H1 (cell line): ENCODE results near the gene UBTD2. TPM values are rescaled to one million over a fixed set of nuclear protein-coding genes. Genes with fewer than 3 reads are reported as not detected.
A peak's percentile ranks its signal among the peaks of the same experiment; 100 is the strongest.

ENCODE experiments used
- CTCF ChIA-PET: fragments of 300-600 bp; sonication (Branson Sonifier 250); formaldehyde crosslinking; loops from one replicate; lab custom pipeline; 2021; ENCODE audit not compliant: partially characterized antibody; lab: Charles Lee
- POLR2A ChIA-PET: fragments of 300-600 bp; sonication (Branson Sonifier 250); formaldehyde crosslinking; loops from one replicate; lab custom pipeline; 2021; ENCODE audit warnings: inconsistent platforms; ENCODE audit not compliant: partially characterized antibody; lab: Charles Lee
- DNase-seq, 2 experiments: peaks; one replicate each; pipeline versions ENCODE4 v3.0.0 to v3.0.0-alpha.2; 2010 to 2022; ENCODE audit warnings: low spot score in 2 of 2, low read depth in 1 of 2, mixed read lengths in 1 of 2
- FAIRE-seq: peaks from 2 replicates; lab custom pipeline; 2011; peaks lifted over from hg19 to GRCh38; lab: Jason Lieb, UNC
- H2AFZ ChIP-seq: 2 replicates; pipeline ENCODE4 v1.8.1; 2012; ENCODE audit warnings: low read length, inconsistent platforms
- H2AK5ac ChIP-seq: 2 replicates; pipeline ENCODE4 v1.6.1; 2013; ENCODE audit warnings: low read depth, low read length
- H2BK120ac ChIP-seq: replicated peaks from 2 replicates; pipeline ENCODE3; 2013; ENCODE audit warnings: low read depth, low read length, inconsistent platforms
- H2BK12ac ChIP-seq: 2 replicates; pipeline ENCODE4 v1.6.1; 2013; ENCODE audit warnings: low read depth, low read length
- H2BK15ac ChIP-seq: 2 replicates; pipeline ENCODE4 v1.6.1; 2013; ENCODE audit warnings: low read length
- H2BK20ac ChIP-seq: 2 replicates; pipeline ENCODE4 v1.6.1; 2013; ENCODE audit warnings: low read length
- H2BK5ac ChIP-seq: 2 replicates; pipeline ENCODE4 v1.6.1; 2013; ENCODE audit warnings: low read depth, low read length
- H3K14ac ChIP-seq: 2 replicates; pipeline ENCODE4 v1.6.1; 2013; ENCODE audit warnings: inconsistent platforms; ENCODE audit not compliant: insufficient read length
- H3K18ac ChIP-seq: 2 replicates; pipeline ENCODE4 v1.6.1; 2013; ENCODE audit warnings: low read length; ENCODE audit errors: extremely low read depth
- H3K23ac ChIP-seq: 2 replicates; pipeline ENCODE4 v1.6.1; 2013; ENCODE audit warnings: inconsistent platforms; ENCODE audit not compliant: insufficient read length
- H3K23me2 ChIP-seq: 2 replicates; pipeline ENCODE4 v1.6.1; 2013; ENCODE audit warnings: low read depth, low read length
- H3K27ac ChIP-seq: 2 replicates; pipeline ENCODE4 v1.6.1; 2011; ENCODE audit warnings: low read depth, low read length, inconsistent platforms
- H3K27me3 ChIP-seq, 4 experiments: replicated peaks in 1 of 4; 1 replicate in 1 of 4; 2 replicates in 3 of 4; pipeline versions ENCODE4 v1.6.1 to v1.8.1; 2011 to 2013; ENCODE audit warnings: low read length in 3 of 4, mild to moderate bottlenecking in 3 of 4, inconsistent platforms in 2 of 4, mixed read lengths in 2 of 4, moderate library complexity in 1 of 4; ENCODE audit not compliant: control insufficient read depth in 3 of 4, insufficient read depth in 3 of 4; ENCODE audit errors: extremely low read depth in 1 of 4
- H3K36me3 ChIP-seq, 4 experiments: 2 replicates each; pipeline versions ENCODE4 v1.6.1 to v1.8.1; 2011 to 2013; ENCODE audit warnings: mild to moderate bottlenecking in 4 of 4, low read length in 3 of 4, moderate library complexity in 2 of 4, control low read depth in 1 of 4, inconsistent platforms in 1 of 4; ENCODE audit not compliant: insufficient read depth in 4 of 4, control insufficient read depth in 2 of 4
- H3K4ac ChIP-seq: replicated peaks from 2 replicates; pipeline ENCODE3; 2013; ENCODE audit warnings: low read length, low read depth, mixed read lengths, inconsistent platforms; ENCODE audit not compliant: insufficient read length
- H3K4me1 ChIP-seq, 4 experiments: replicated peaks in 1 of 4; 1 replicate in 1 of 4; 2 replicates in 3 of 4; pipeline versions ENCODE4 v1.6.1 to v1.8.1; 2011 to 2013; ENCODE audit warnings: low read length in 3 of 4, inconsistent platforms in 2 of 4, mixed read lengths in 1 of 4; ENCODE audit not compliant: insufficient read depth in 4 of 4, control insufficient read depth in 3 of 4
- H3K4me2 ChIP-seq, 2 experiments: 2 replicates each; pipeline versions ENCODE4 v1.6.1 to v1.8.1; 2011 to 2013; ENCODE audit warnings: low read depth in 2 of 2, low read length in 2 of 2, control low read depth in 1 of 2, inconsistent platforms in 1 of 2, mild to moderate bottlenecking in 1 of 2; ENCODE audit not compliant: insufficient read depth in 1 of 2
- H3K4me3 ChIP-seq, 4 experiments: fragments of 200-600, 300-600 bp in 1 of 4; sonication (generic), shearing (Covaris generic), sonication (Bioruptor Twin) in 1 of 4; 2 replicates each; pipeline versions ENCODE4 v1.5.1 to v1.8.1; 2011 to 2016; ENCODE audit warnings: low read length in 4 of 4, low read depth in 3 of 4, control low read depth in 2 of 4, inconsistent platforms in 2 of 4, mild to moderate bottlenecking in 2 of 4, mixed read lengths in 1 of 4, moderate library complexity in 1 of 4; ENCODE audit not compliant: insufficient read depth in 2 of 4; ENCODE audit errors: extremely low read depth in 1 of 4
- H3K56ac ChIP-seq: replicated peaks from 2 replicates; pipeline ENCODE3; 2013; ENCODE audit warnings: low read depth, mild to moderate bottlenecking, mixed read lengths, low read length, inconsistent platforms; ENCODE audit not compliant: insufficient read length
- H3K79me1 ChIP-seq: 2 replicates; pipeline ENCODE4 v1.6.1; 2013; ENCODE audit warnings: low read depth, low read length, control low read depth
- H3K79me2 ChIP-seq, 2 experiments: 2 replicates each; pipeline versions ENCODE4 v1.6.1 to v1.8.1; 2012 to 2013; ENCODE audit warnings: low read length in 2 of 2, mild to moderate bottlenecking in 2 of 2, inconsistent platforms in 1 of 2; ENCODE audit not compliant: insufficient read depth in 2 of 2, control insufficient read depth in 1 of 2
- H3K9ac ChIP-seq, 4 experiments: replicated peaks in 1 of 4; 1 replicate in 1 of 4; 2 replicates in 3 of 4; pipeline versions ENCODE4 v1.6.1 to v1.8.1; 2011 to 2013; ENCODE audit warnings: low read depth in 3 of 4, low read length in 3 of 4, control low read depth in 2 of 4, mild to moderate bottlenecking in 2 of 4, moderate library complexity in 2 of 4, inconsistent platforms in 1 of 4; ENCODE audit errors: extremely low read depth in 1 of 4
- H3K9me3 ChIP-seq, 2 experiments: 2 replicates each; pipeline versions ENCODE4 v1.6.1 to v1.8.1; 2012 to 2013; ENCODE audit warnings: mild to moderate bottlenecking in 2 of 2, moderate library complexity in 2 of 2, control low read depth in 1 of 2, inconsistent platforms in 1 of 2, low read depth in 1 of 2, low read length in 1 of 2, mixed read lengths in 1 of 2; ENCODE audit not compliant: insufficient read depth in 2 of 2
- H4K20me1 ChIP-seq, 2 experiments: replicated peaks in 1 of 2; 2 replicates each; pipeline versions ENCODE3 to v1.8.1; 2011 to 2013; ENCODE audit warnings: inconsistent platforms in 2 of 2, low read length in 2 of 2, mild to moderate bottlenecking in 1 of 2; ENCODE audit not compliant: insufficient read depth in 2 of 2, control insufficient read depth in 1 of 2
- H4K5ac ChIP-seq: 2 replicates; pipeline ENCODE4 v1.6.1; 2013; ENCODE audit warnings: low read length, low read depth, mixed read lengths, inconsistent platforms; ENCODE audit not compliant: insufficient read length
- H4K8ac ChIP-seq: 2 replicates; pipeline ENCODE4 v1.8.0; 2013; ENCODE audit warnings: mild to moderate bottlenecking, moderate library complexity, low read length, inconsistent platforms; ENCODE audit not compliant: insufficient read depth; ENCODE audit errors: extremely low read depth
- H4K91ac ChIP-seq: replicated peaks from 2 replicates; pipeline ENCODE3; 2013; ENCODE audit warnings: low read length, mixed read lengths, inconsistent platforms; ENCODE audit not compliant: insufficient read length
- CHD1 ChIP-seq: IDR thresholded peaks from 2 replicates; pipeline ENCODE4 v1.6.1; 2012; ENCODE audit warnings: low read depth, low read length, improper control_type of control experiment
- MAFK ChIP-seq: IDR thresholded peaks from 2 replicates; pipeline ENCODE4 v1.6.1; 2012; ENCODE audit warnings: low read depth, mild to moderate bottlenecking, improper control_type of control experiment, low read length
- RFX5 ChIP-seq: IDR thresholded peaks from 2 replicates; pipeline ENCODE4 v1.6.1; 2011; ENCODE audit warnings: low read depth, low read length, improper control_type of control experiment, borderline replicate concordance
- SP4 ChIP-seq: IDR thresholded peaks from 2 replicates; pipeline ENCODE4 v1.6.1; 2012; ENCODE audit warnings: low read length, inconsistent platforms
- TBP ChIP-seq: IDR thresholded peaks from 2 replicates; pipeline ENCODE4 v1.6.1; 2011; ENCODE audit warnings: low read depth, low read length, improper control_type of control experiment
- TEAD4 ChIP-seq: IDR thresholded peaks from 2 replicates; pipeline ENCODE4 v1.6.1; 2012; ENCODE audit warnings: low read depth, low read length, inconsistent platforms, mixed read lengths
- ZNF274 ChIP-seq: IDR thresholded peaks from 2 replicates; pipeline ENCODE4 v1.7.0; 2012; ENCODE audit warnings: low read length, borderline replicate concordance; ENCODE audit errors: extremely low read depth
- WGBS, 2 experiments: shearing (Covaris generic) in 1 of 2; methylation state at CpG; one replicate each; pipeline versions ENCODE4 v1.1.6 to v1.1.7; 2013 to 2015; ENCODE audit warnings: low lambda C conversion rate in 2 of 2, mixed read lengths in 2 of 2, inconsistent platforms in 1 of 2, low coverage in 1 of 2, missing lambda C conversion rate in 1 of 2; ENCODE audit not compliant: insufficient replicate concordance in 2 of 2, insufficient coverage in 1 of 2, insufficient read length in 1 of 2; ENCODE audit errors: extremely low coverage in 1 of 2, missing lambda C conversion rate in 1 of 2; 5-methylcytosine and 5-hydroxymethylcytosine counted together
- polyA plus RNA-seq, 7 experiments: library from polyadenylated mRNA; depleted of rRNA in 3 of 7; stranded (reverse) in 5 of 7; unstranded in 2 of 7; fragments of >200 nt in 5 of 7; fragments of 200-250 nt in 2 of 7; gene quantifications; 1 replicate in 5 of 7; 2 replicates in 1 of 7; 4 replicates in 1 of 7; pipeline versions ENCODE4 v1.2.1 to v1.2.3, GENCODE V29; 2011 to 2013; ENCODE audit warnings: missing spikeins in 2 of 7, mixed read lengths in 2 of 7
- total RNA-seq: library from RNA; stranded (reverse); fragmentation: NEBNext Ultra II Directional; extraction: Animal tissue kit (Norgen Biotek cat#: 25700); gene quantifications from 2 replicates; pipeline ENCODE4 v1.2.1, GENCODE V29; 2021
- TF ChIP-seq, protein P1 (sequence below): IDR thresholded peaks from 2 replicates; pipeline ENCODE4 v1.6.1; 2012; ENCODE audit warnings: inconsistent platforms

The UBTD2 gene
- total and polyA plus RNA-seq, 2 of the 8 experiments (the other 6 are each of a cell fraction or from before 2014, with no cell fraction given), result 14.5 to 39.2 TPM

DNA sequence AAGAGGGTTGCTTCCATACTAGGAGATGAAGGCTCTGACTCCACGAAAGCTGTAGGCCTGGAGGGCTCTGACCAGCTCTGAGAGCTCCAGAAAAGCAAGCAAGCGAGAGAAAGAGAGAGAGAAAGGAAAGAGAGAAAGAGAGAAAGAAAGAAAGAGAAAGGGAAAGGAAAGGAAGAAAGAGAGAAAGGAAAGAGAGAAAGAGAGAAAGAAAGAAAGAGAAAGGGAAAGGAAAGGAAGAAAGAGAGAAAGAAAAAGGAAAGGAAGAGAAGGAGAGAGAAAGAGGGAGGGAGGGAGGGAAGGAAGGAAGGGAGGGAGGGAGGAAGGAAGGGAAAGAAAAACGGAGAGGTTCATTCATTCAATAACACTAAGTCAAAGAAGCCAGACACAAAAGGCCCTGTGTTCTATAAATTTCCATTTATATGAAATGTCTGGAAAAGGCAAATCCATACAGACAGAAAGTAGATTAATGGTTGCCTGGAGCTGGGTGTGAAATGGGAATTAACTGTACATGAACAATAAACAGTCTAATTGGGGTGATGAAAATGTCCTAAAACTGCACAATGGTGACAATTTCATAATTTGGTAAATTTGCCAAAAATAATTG is 93.8 kb downstream of the UBTD2 start:
- Histone ChIP-seq H2BK5ac (0 out of 2 replicates have a peak overlapping the region, but pooled peaks have one; percentile 40), H2BK12ac (peak overlapping the region; percentile 92), H3K4me2 (peak overlapping the region; percentile 68 to 86), H2AFZ (peak overlapping the region; percentile 80; the same call in 1 of the 2 replicates), H3K23me2 (peaks cover 14% of the 10 kb centered on the region), H3K4me3 (peak overlapping the region; percentile 35 to 82 (median 76); a peak in 7 of 8 replicates), H3K4ac (no peak overlapping the region), H3K18ac (peak overlapping the region; percentile 62), H2BK15ac (0 out of 2 replicates have a peak overlapping the region, but pooled peaks have one; percentile 72), H3K27ac (no peak overlapping the region), H4K5ac (no peak overlapping the region), H3K27me3 (no peaks in the 10 kb centered on the region; a peak in 1 of 7 replicates), H3K79me1 (peaks cover 3% of the 10 kb centered on the region; the same call in 1 of the 2 replicates), H3K4me1 (peaks cover 0 to 4% (median 1%) of the 10 kb centered on the region in 4 experiments; a peak in 3 of 7 replicates), H4K8ac (no peak overlapping the region), H3K9me3 (no peaks in the 10 kb centered on the region), H3K56ac (no peak overlapping the region), H2BK20ac (0 out of 2 replicates have a peak overlapping the region, but pooled peaks have one; percentile 34), H3K14ac (no peak overlapping the region), H3K9ac (no peak overlapping the region; a peak in 1 of 7 replicates), H4K91ac (peak overlapping the region; percentile 2), H2AK5ac (no peak overlapping the region), H4K20me1 (peaks cover 0 to 6% of the 10 kb centered on the region in 2 experiments), H3K79me2 (no peaks in the 10 kb centered on the region), H3K36me3 (no peaks in the 10 kb centered on the region), H3K23ac (no peak overlapping the region), H2BK120ac (no peak overlapping the region)
- POLR2A ChIA-PET, result interaction anchor here (0.6 to 4.9 kb wide), 8 partner anchors 11 to 162 kb away, joined by 3 to 27 read pairs (median 4); partner anchors contain the start of gene UBTD2
- DNase-seq (no peak), FAIRE-seq (no peak)
- CTCF ChIA-PET, result interaction anchor here (0.9 to 2.9 kb wide), 20 partner anchors 8 to 278 kb away, joined by 3 to 15 read pairs (median 6); partner anchors contain the start of gene UBTD2
- WGBS, 2 experiments, result 29% methylated on average over 2 of the region's 3 CpGs; no CpG with 5 or more reads in 1 of the 2 experiments
- no peak for TF ChIP-seq TBP
- TF ChIP-seq MAFK, result no peak
- TF ChIP-seq SP4, result no peak
- no peak for TF ChIP-seq RFX5
- TF ChIP-seq ZNF274, result no peak
- no peak for TF ChIP-seq TEAD4
- TF ChIP-seq CHD1, result no peak
- TF ChIP-seq, protein P1, sequence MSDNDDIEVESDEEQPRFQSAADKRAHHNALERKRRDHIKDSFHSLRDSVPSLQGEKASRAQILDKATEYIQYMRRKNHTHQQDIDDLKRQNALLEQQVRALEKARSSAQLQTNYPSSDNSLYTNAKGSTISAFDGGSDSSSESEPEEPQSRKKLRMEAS, result no peak
